ENCODE data around the gene CLDN34.

CLDN34 gene, protein sequence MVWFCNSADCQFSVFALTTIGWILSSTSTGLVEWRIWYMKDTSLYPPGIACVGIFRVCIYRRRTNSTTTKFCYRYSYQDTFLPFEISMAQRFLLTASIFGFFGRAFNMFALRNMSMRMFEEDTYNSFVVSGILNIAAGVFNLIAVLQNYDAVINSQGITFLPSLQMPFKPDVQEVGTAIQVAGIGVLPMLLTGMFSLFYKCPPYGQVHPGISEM

DNA sequence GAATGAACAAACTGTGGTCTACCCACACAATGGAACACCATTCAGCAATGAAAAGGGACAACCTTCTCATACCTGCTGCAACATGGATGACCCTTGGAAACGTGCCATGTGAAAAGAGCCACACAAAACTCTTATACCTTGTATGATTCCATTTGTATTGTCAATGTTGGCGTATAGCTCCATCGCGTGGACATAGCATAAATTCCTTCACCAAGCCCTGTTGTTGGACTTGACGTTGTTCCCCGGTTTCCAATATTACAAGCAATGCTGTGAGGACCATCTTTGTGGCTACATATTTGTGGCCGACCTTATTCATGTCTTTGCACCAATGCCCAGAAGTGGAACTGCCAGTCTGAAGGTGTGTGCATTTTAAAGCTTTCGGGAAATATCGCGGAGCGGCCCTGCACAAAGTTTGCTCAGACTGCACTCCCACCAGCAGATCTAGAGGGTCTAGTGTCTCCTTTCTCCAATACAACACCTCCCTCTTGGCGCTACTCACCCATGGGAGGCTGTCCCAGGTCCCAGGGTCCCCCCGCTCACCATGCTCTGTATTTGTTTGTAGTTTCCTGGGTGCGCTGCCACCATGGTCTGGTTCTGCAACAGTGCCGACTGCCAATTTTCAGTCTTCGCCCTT is at the start of gene CLDN34:
CLDN34 (plus strand) TSS at position 584 of the 634 bp plus-strand sequence; CDS start at position 584, 0 bp downstream.
- no peak for DNase-seq

- no peak for DNase-seq
Measured at GRCh38 chrX:9917861-9918260, 49.3 kb upstream of the CLDN34 start.

DNA sequence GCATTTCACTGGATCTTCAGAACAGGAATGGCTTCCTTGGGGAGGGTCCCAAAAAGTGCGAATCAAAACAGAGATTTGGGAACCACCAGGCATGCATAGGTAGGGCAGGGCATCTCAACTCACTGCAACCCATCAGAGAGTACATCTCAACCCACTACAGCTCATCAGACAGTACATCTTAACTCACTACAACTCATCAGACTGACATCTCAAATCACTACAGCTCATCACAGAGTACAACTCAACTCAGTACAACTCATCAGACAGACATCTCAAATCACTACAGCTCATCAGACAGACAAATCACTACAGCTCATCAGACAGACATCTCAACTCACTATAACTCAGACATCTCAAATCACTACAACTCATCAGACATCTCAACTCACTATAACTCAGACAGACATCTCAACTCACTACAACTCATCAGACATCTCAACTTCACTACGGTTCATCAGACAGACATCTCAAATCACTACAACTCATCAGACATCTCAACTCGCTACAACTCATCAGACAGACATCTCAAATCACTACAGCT is 47.5 kb upstream of the CLDN34 start:
- DNase-seq = no peak

- no peak for DNase-seq
Measured at GRCh38 chrX:9921407-9921806, 45.8 kb upstream of the CLDN34 start.

DNA sequence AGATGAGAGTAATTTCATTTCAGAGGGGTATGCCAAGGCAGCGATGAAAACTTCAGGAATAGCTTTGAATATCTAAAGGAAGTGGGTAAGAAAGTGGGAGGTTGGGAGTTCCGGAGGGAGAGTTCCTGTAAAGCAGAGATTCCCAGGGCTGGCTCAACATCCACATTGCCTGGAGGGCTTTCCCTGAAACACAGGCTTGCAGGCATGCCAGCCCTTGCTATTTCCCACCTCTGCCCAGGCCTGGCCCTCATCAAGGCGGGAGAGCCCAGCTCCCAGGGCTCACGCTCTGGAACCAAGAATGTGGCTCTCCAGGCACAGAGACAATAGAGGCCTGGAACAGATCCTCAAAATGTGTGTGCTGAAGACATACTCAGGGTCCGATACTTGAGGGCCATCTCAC is 43.8 kb upstream of the CLDN34 start:
- DNase-seq = no peak

DNA sequence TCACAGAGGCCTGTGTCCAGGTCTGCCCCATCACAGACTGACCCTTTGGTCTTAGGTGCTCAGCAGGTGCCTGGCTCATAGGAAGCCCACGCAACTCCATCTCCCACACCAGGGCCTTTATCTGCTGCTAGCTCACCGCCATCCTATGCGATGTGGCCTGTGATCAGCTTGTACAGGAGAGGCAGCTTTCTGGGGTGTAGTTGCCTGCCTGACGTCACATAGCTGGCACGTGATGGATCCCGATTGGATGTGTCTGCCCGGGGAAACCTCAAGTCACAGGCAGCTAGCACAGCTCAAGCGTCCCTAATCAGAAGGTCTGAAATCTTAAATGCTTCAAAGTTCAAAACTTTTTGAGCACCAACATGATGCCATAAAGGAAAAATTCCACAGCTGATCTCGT is 41.2 kb upstream of the CLDN34 start:
- no peak for DNase-seq

DNA sequence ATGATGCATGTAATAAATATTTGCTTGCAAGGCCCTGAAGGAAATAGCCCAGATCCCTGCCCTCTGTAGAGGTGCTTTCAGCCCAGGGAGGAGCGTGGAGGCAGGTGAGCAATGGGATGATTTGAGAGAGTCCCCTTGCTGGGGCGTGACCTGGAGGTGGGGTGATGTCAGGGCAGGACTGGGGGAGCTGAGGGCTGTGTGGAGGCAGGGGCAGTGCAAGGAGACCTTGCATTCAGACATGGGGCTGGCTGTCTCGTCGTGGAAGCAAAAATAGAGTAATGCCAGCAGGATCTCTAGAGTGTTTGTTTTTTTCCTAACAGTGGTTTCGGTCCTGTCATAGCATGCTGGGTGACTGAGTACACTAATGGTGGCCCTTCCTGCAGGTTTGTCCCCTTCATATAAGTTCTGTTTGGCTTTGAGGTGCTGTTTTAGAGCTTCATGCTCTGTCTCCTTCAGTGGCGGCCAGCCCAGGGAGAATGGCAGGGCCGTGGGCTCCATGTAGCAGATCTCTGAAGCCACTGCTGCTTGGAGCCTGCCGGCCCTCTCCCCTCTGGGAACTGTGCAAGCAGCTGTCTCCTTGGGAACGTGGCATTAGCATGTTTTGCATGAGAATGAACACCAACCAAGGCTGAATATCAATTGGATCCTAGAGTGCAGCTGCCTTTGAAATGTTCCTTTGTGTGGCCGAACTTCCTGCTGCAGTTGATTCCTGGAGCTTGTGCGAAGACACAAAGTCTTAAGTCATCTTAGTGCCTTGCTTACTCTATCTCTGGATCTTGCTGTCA is 39.3 kb upstream of the CLDN34 start:
- no peak for DNase-seq

DNA sequence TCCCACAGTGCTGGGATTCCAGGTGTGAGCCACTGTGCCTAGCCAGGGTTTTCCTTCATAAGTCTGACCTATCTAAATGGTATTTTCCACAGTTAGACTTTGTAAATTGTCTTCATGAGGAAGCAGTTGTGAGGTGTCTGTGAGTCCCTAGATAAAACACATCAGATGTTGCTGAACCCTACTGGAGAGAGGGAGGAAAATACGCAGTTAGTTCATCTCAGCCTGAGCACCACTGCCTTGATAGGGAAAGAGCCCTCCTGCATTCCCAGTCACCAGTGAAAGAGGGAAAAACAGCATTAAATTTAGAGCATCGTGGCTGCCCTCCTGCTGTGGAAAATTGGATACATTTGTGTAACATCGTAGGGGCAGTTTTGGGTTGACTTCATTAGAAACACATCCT is 31.7 kb upstream of the CLDN34 start:
- DNase-seq = no peak

DNA sequence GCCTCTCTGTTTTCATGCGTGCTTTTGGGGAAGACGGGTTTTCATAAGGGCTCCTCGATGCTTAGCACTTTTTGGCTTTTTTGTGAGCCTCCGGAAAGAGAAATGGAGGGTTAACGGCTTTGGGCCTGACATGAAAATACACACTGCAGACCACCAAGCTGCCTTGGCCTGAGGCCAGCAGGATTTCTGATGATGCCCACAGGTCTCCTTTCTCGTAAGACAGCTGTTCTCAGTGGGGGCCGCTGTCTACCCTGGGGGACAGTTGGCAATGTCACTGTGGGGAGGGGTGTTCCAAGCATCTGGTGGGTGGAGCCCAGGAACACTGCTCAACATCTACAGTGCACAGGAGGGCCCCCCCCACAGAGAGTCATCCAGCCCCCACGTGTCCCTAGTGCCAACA is 29.4 kb upstream of the CLDN34 start:
- DNase-seq = no peak

DNA sequence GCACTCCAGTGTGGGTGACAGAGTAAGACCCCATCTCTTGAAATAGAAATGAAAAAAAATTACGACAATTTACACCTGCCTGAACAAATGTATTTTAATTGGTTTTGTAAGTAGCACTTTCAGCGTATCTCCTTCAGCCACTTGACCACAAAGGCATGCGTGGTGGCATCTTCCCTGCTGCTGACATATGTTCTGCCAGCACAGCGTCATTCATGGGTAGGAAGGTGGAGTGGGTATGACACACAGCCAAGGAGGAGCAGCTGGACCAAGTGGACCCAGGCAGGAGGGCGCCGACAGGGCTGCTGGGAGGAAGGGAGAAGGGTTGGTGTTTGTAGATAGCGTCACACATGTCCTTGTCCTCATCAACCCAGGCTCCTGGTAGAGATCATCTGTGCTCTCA is 28.6 kb upstream of the CLDN34 start:
- no peak for DNase-seq

- peak; percentile 16 for DNase-seq
Measured at GRCh38 chrX:9940421-9940820, 26.7 kb upstream of the CLDN34 start.

- peak; percentile 86 for DNase-seq
Measured at GRCh38 chrX:9942086-9942485, 25.1 kb upstream of the CLDN34 start.

DNA sequence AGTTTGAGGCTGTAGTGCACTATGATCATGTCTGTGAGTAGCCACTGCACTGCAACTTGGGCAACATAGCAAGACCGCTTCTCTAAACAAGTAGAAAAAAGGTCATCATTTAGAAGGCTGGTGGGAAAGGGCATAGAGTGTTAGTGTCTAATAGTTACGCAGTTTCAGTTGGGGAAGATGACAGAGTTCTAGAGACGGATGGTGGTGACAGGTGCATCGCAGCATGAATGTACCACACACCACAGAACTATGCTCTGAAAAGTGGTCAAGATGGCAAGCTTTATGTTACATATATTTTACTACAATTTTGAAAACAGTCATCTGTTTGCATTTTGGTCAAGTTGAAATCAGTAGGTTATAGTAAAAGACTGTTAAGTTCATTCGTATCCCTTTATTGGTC is 23.7 kb upstream of the CLDN34 start:
- DNase-seq = no peak

- DNase-seq = no peak
Measured at GRCh38 chrX:9947131-9947794, 19.9 kb upstream of the CLDN34 start.

DNA sequence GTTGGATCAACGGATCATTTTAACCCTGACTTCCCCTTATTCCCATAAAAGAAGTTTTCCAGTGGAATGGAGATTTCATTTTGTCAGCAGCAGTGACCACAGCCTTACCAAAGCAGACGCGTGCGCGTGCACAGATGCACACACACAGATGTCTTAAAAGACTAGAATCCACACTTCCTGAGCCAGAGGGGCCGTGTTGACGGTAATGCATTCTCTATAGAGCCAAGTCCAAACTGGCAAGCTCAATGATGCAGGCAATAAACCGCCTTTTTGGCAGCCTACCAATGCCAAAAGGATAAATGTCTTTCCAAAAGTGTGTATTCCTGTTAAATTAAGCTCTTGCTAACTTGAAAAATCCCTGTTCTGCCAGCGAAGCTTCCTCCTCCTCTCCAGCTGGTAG is 18.8 kb upstream of the CLDN34 start:
- peak; percentile 0 for DNase-seq

DNA sequence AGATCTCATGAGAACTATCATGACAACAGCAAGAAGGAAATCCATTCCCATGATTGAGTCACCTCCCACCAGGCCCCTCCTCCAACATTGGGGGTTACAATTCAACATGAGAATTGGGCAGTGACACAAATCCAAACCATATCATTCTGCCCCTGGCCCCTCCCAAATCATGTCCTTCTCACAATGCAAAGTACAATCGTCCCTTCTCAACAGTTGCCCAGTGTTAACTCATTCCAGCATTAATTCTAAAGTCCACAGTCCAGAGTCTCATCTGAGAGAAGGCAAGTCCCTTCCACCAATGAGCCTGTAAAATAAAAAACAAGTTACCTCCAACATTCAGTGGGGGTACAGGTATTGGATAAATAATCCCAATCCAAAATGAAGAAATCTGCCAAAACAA is 14.9 kb upstream of the CLDN34 start:
- DNase-seq = no peak

DNA sequence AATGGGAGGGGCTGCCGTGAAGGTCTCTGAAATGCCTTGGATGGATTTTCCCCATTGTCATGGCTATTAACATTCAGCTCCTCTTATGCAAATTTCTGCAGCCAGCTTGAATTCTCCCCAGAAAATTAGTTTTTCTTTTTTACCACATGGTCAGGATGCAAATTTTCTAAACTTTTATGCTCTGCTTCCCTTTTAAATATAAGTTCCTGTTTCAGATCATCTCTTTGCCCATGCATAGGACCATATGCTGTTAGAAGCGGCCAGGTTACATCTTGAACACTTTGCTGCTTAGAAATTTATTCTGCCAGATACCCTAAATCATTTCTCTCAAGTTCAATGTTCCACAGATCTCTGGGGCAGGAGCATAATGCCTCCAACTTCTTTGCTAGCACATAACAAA is 13.8 kb upstream of the CLDN34 start:
- peak; percentile 11 for DNase-seq

DNA sequence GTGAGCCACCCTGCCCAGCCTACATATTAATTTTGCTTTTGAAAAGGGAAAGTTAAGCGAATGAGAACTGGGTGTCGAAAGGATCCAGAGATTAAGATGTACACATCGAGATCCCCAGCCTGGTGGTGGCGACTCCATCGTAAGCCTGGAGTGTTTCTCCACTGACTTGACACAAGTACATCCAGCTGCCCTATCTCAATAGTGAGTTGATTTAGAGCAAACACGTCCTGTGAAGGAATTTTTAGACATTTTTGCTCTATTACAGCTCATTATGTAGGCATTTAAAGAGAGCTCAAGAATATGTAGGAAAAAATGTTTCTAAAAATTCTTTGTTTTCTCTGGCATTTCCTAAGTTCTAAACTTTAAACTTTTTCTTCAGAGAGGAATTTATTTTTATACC is 11.7 kb upstream of the CLDN34 start:
- DNase-seq = no peak

- DNase-seq = peak; percentile 9
Measured at GRCh38 chrX:9957743-9958142, 9.4 kb upstream of the CLDN34 start.

DNA sequence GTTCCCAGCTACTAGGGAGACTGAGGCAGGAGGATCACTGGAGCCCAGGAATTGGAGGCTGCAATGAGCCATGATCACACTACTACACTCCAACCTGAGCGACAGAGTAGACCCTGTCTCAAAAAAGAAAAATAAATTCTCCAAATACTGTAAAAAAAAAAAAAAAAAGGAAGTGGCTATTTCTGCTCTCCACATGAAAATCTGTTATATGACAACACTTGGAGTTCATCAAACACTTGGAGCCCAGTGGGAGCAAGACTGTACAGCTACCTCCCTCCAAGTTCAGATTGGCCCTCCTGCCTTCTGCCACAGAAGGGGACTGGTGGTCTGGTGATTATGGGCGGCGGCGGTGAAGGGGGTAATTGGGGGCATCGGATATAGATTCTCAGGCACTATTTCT is 9.0 kb upstream of the CLDN34 start:
- DNase-seq = peak; percentile 23

GRCh38 chrX:9961750-9962149 is 5.4 kb upstream of the CLDN34 start:
- peak; percentile 1 for DNase-seq

- DNase-seq = no peak
Measured at GRCh38 chrX:9977635-9978034, 10.5 kb downstream of the CLDN34 start.

DNA sequence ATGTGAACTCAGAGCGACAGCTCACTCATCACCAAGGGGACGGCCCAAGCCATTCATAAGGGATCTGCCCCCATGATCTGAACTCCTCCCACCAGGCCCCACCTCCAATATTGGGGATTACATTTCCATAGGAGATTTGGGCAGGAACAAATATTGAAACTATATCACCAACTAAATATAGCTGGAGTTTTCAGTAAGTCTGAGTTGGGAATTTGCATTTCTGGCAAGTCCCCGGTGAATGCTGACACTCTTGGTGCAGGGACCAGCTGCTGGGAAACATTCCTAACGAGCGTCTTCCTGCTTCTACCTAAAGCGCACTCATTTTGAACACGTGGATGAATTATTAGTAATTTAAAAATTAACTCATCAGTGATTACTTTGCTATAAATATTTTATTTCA is 13.2 kb downstream of the CLDN34 start:
- DNase-seq = no peak
